ENCODE measurements around the gene LRRC43.

LRRC43 gene

GRCh38 chr12:122148657-122149056 lies 34.3 kb upstream of the LRRC43 start:
- Mint-ChIP-seq H3K4me3 (no peak overlapping the region), H3K9me3 (peaks cover 4% of the 10 kb centered on the region), H3K36me3 (ENCODE audit: low read depth) (peaks cover 7% of the 10 kb centered on the region), H3K27ac (peak overlapping the region; percentile 10), H3K27me3 (ENCODE audit: low read depth, poor library complexity) (peaks cover 6% of the 10 kb centered on the region), H3K4me1 (no peaks in the 10 kb centered on the region)
- TF ChIP-seq, protein P1, sequence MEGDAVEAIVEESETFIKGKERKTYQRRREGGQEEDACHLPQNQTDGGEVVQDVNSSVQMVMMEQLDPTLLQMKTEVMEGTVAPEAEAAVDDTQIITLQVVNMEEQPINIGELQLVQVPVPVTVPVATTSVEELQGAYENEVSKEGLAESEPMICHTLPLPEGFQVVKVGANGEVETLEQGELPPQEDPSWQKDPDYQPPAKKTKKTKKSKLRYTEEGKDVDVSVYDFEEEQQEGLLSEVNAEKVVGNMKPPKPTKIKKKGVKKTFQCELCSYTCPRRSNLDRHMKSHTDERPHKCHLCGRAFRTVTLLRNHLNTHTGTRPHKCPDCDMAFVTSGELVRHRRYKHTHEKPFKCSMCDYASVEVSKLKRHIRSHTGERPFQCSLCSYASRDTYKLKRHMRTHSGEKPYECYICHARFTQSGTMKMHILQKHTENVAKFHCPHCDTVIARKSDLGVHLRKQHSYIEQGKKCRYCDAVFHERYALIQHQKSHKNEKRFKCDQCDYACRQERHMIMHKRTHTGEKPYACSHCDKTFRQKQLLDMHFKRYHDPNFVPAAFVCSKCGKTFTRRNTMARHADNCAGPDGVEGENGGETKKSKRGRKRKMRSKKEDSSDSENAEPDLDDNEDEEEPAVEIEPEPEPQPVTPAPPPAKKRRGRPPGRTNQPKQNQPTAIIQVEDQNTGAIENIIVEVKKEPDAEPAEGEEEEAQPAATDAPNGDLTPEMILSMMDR (IDR thresholded peaks at IDR 0.05) = no peak
- no peak for DNase-seq

- H3K36me3 Mint-ChIP-seq (ENCODE audit: low read depth) = no peaks in the 10 kb centered on the region
- no peaks in the 10 kb centered on the region for H3K4me1 Mint-ChIP-seq
- H3K27me3 Mint-ChIP-seq (ENCODE audit: low read depth, poor library complexity) = peaks cover 13% of the 10 kb centered on the region
- H3K9me3 Mint-ChIP-seq = no peaks in the 10 kb centered on the region
- H3K27ac Mint-ChIP-seq = no peak overlapping the region
- no peak for DNase-seq
- H3K4me3 Mint-ChIP-seq = no peak overlapping the region
- TF ChIP-seq, protein P1 (IDR thresholded peaks at IDR 0.05) = no peak
Observed at GRCh38 chr12:122150127-122150681, 32.7 kb upstream of the LRRC43 start.

- DNase-seq = no peak
- H3K27ac Mint-ChIP-seq = no peak overlapping the region
- no peaks in the 10 kb centered on the region for H3K4me1 Mint-ChIP-seq
- H3K36me3 Mint-ChIP-seq (ENCODE audit: low read depth) = no peaks in the 10 kb centered on the region
- no peak overlapping the region for H3K4me3 Mint-ChIP-seq
- no peaks in the 10 kb centered on the region for H3K9me3 Mint-ChIP-seq
- TF ChIP-seq, protein P1 (IDR thresholded peaks at IDR 0.05) = no peak
- peaks cover 13% of the 10 kb centered on the region for H3K27me3 Mint-ChIP-seq (ENCODE audit: low read depth, poor library complexity)
Observed at GRCh38 chr12:122152754-122153153, 30.2 kb upstream of the LRRC43 start.

DNA sequence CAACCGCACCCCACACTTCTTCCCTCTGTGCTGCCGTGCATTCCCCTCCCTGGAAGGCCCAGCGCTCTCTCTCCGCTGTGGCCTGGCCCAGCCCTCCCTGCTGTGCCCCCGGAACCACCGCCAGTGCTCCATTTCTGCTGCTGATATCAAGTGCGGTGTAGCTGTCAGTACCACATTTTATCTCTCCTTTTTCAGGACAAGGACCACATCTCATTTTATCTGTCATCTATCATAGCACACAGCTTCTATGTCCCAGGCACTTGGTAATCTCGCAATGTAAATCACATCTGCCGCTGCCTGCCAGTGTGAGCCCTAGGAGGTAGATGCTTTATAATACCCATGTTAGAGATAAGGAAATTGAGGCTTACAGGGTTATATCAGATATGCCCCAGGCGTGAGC lies 27.2 kb upstream of the LRRC43 start:
- H3K4me3 Mint-ChIP-seq = no peak overlapping the region
- H3K36me3 Mint-ChIP-seq (ENCODE audit: low read depth) = no peaks in the 10 kb centered on the region
- peaks cover 7% of the 10 kb centered on the region for H3K9me3 Mint-ChIP-seq
- no peak for DNase-seq
- H3K4me1 Mint-ChIP-seq = no peaks in the 10 kb centered on the region
- H3K27ac Mint-ChIP-seq = no peak overlapping the region
- TF ChIP-seq, protein P1 (IDR thresholded peaks at IDR 0.05) = no peak
- peaks cover 7% of the 10 kb centered on the region for H3K27me3 Mint-ChIP-seq (ENCODE audit: low read depth, poor library complexity)

GRCh38 chr12:122158700-122159285 lies 24.1 kb upstream of the LRRC43 start:
- Mint-ChIP-seq H3K4me1 (no peaks in the 10 kb centered on the region), H3K4me3 (no peak overlapping the region), H3K27ac (no peak overlapping the region), H3K27me3 (ENCODE audit: low read depth, poor library complexity) (peaks cover 7% of the 10 kb centered on the region), H3K9me3 (peaks cover 7% of the 10 kb centered on the region), H3K36me3 (ENCODE audit: low read depth) (no peaks in the 10 kb centered on the region)
- TF ChIP-seq, protein P1 (IDR thresholded peaks at IDR 0.05) = no peak
- DNase-seq = no peak

GRCh38 chr12:122159882-122160281 lies 23.0 kb upstream of the LRRC43 start:
- Mint-ChIP-seq H3K4me1 (no peaks in the 10 kb centered on the region), H3K4me3 (no peak overlapping the region), H3K27ac (no peak overlapping the region), H3K27me3 (ENCODE audit: low read depth, poor library complexity) (peaks cover under 1% of the 10 kb centered on the region), H3K36me3 (ENCODE audit: low read depth) (no peaks in the 10 kb centered on the region), H3K9me3 (peaks cover 7% of the 10 kb centered on the region)
- TF ChIP-seq, protein P1 (IDR thresholded peaks at IDR 0.05) = no peak
- no peak for DNase-seq
